ENCODE results near the gene AP4E1. TPM values are rescaled to one million over a fixed set of nuclear protein-coding genes. Genes with fewer than 3 reads are reported as not detected.
"Not testable (repeated sequence)": the region's sequence is repeated elsewhere in the genome, so short reads cannot be mapped to it uniquely, and the experiment has no call there.

The AP4E1 gene
- total RNA-seq, 2 experiments from 2014 or later, result 15.9 to 20.0 TPM

- H3K9me3 Mint-ChIP-seq (ENCODE audit: insufficient read depth); POLR2A ChIA-PET; H3K27ac Mint-ChIP-seq; H3K4me1 Mint-ChIP-seq (ENCODE audit: low read depth); DNase-seq; H3K27me3 Mint-ChIP-seq (ENCODE audit: low read depth); ATAC-seq; H3K4me3 Mint-ChIP-seq; CTCF ChIA-PET: not testable (repeated sequence)
- peaks cover 61% of the 10 kb centered on the region for H3K36me3 Mint-ChIP-seq (ENCODE audit: low read depth)
Measured at GRCh38 chr15:50950745-50951144, 42.3 kb downstream of the AP4E1 start.

- no peak overlapping the region for H3K27ac Mint-ChIP-seq
- no peaks in the 10 kb centered on the region for H3K4me1 Mint-ChIP-seq (ENCODE audit: low read depth)
- ChIA-PET POLR2A (no interaction called here), CTCF (no interaction called here)
- ATAC-seq, result no peak
- no peak for DNase-seq
- no peaks in the 10 kb centered on the region for H3K27me3 Mint-ChIP-seq (ENCODE audit: low read depth)
- H3K36me3 Mint-ChIP-seq (ENCODE audit: low read depth), result peaks cover 75% of the 10 kb centered on the region
- H3K4me3 Mint-ChIP-seq, result no peak overlapping the region
- peaks cover 2% of the 10 kb centered on the region for H3K9me3 Mint-ChIP-seq (ENCODE audit: insufficient read depth)
Measured at GRCh38 chr15:50953302-50953701, 44.8 kb downstream of the AP4E1 start.

GRCh38 chr15:50954837-50955236, 46.4 kb downstream of the AP4E1 start:
- H3K4me1 Mint-ChIP-seq (ENCODE audit: low read depth); H3K27me3 Mint-ChIP-seq (ENCODE audit: low read depth); H3K4me3 Mint-ChIP-seq; ATAC-seq; H3K27ac Mint-ChIP-seq; CTCF ChIA-PET; DNase-seq; POLR2A ChIA-PET: not testable (repeated sequence)
- Mint-ChIP-seq H3K36me3 (ENCODE audit: low read depth) (peaks cover 86% of the 10 kb centered on the region), H3K9me3 (ENCODE audit: insufficient read depth) (peaks cover 11% of the 10 kb centered on the region)

GRCh38 chr15:50959717-50960116, 51.2 kb downstream of the AP4E1 start:
- H3K36me3 Mint-ChIP-seq (ENCODE audit: low read depth), result peaks cover 94% of the 10 kb centered on the region
- DNase-seq (no peak), ATAC-seq (no peak)
- ChIA-PET POLR2A (no interaction called here), CTCF (no interaction called here)
- H3K27ac Mint-ChIP-seq, result no peak overlapping the region
- H3K9me3 Mint-ChIP-seq (ENCODE audit: insufficient read depth), result peaks cover 46% of the 10 kb centered on the region
- no peaks in the 10 kb centered on the region for H3K27me3 Mint-ChIP-seq (ENCODE audit: low read depth)
- H3K4me3 Mint-ChIP-seq, result no peak overlapping the region
- no peaks in the 10 kb centered on the region for H3K4me1 Mint-ChIP-seq (ENCODE audit: low read depth)

GRCh38 chr15:50964075-50964474, 55.6 kb downstream of the AP4E1 start:
- no peak for DNase-seq
- Mint-ChIP-seq H3K4me1 (ENCODE audit: low read depth) (no peaks in the 10 kb centered on the region), H3K9me3 (ENCODE audit: insufficient read depth) (peaks cover 50% of the 10 kb centered on the region), H3K27ac (no peak overlapping the region), H3K27me3 (ENCODE audit: low read depth) (no peaks in the 10 kb centered on the region), H3K36me3 (ENCODE audit: low read depth) (peaks cover 87% of the 10 kb centered on the region), H3K4me3 (no peak overlapping the region)
- CTCF ChIA-PET, result no interaction called here
- ATAC-seq, result no peak
- POLR2A ChIA-PET, result interaction anchor here (0.8 kb wide), 1 partner anchor 14 kb away, joined by 3 read pairs; no protein-coding TSS in a partner anchor

- Mint-ChIP-seq H3K4me3 (no peak overlapping the region), H3K27ac (no peak overlapping the region), H3K27me3 (ENCODE audit: low read depth) (no peaks in the 10 kb centered on the region), H3K4me1 (ENCODE audit: low read depth) (peaks cover 5% of the 10 kb centered on the region), H3K36me3 (ENCODE audit: low read depth) (peaks cover 82% of the 10 kb centered on the region), H3K9me3 (ENCODE audit: insufficient read depth) (peaks cover 41% of the 10 kb centered on the region)
- ATAC-seq (no peak), DNase-seq (no peak)
- ChIA-PET CTCF (no interaction called here), POLR2A (interaction anchor here (0.5 kb wide), 1 partner anchor 1558 kb away, joined by 3 read pairs; no protein-coding TSS in a partner anchor)
Measured at GRCh38 chr15:50968353-50968752, 59.9 kb downstream of the AP4E1 start.

- no peak overlapping the region for H3K4me3 Mint-ChIP-seq
- ChIA-PET POLR2A (no interaction called here), CTCF (no interaction called here)
- peaks cover 21% of the 10 kb centered on the region for H3K9me3 Mint-ChIP-seq (ENCODE audit: insufficient read depth)
- H3K4me1 Mint-ChIP-seq (ENCODE audit: low read depth), result peaks cover 5% of the 10 kb centered on the region
- no peak for DNase-seq
- H3K27me3 Mint-ChIP-seq (ENCODE audit: low read depth), result no peaks in the 10 kb centered on the region
- H3K27ac Mint-ChIP-seq, result no peak overlapping the region
- peaks cover 73% of the 10 kb centered on the region for H3K36me3 Mint-ChIP-seq (ENCODE audit: low read depth)
- ATAC-seq, result no peak
Measured at GRCh38 chr15:50970524-50970923, 62.0 kb downstream of the AP4E1 start.

GRCh38 chr15:50971115-50971514, 62.6 kb downstream of the AP4E1 start:
- peaks cover 74% of the 10 kb centered on the region for H3K36me3 Mint-ChIP-seq (ENCODE audit: low read depth)
- no peak for ATAC-seq
- DNase-seq, result no peak
- no peak overlapping the region for H3K27ac Mint-ChIP-seq
- ChIA-PET CTCF (no interaction called here), POLR2A (no interaction called here)
- no peaks in the 10 kb centered on the region for H3K27me3 Mint-ChIP-seq (ENCODE audit: low read depth)
- H3K9me3 Mint-ChIP-seq (ENCODE audit: insufficient read depth), result peaks cover 19% of the 10 kb centered on the region
- H3K4me3 Mint-ChIP-seq, result no peak overlapping the region
- H3K4me1 Mint-ChIP-seq (ENCODE audit: low read depth), result peaks cover 5% of the 10 kb centered on the region

GRCh38 chr15:50971542-50971941, 63.1 kb downstream of the AP4E1 start:
- POLR2A ChIA-PET, result no interaction called here
- ATAC-seq, result no peak
- CTCF ChIA-PET, result no interaction called here

GRCh38 chr15:50973605-50974004, 65.1 kb downstream of the AP4E1 start:
- POLR2A ChIA-PET, result no interaction called here
- no peak overlapping the region for H3K27ac Mint-ChIP-seq
- H3K36me3 Mint-ChIP-seq (ENCODE audit: low read depth), result peaks cover 60% of the 10 kb centered on the region
- no peaks in the 10 kb centered on the region for H3K27me3 Mint-ChIP-seq (ENCODE audit: low read depth)
- ATAC-seq (no peak), DNase-seq (no peak)
- CTCF ChIA-PET, result no interaction called here
- no peak overlapping the region for H3K4me3 Mint-ChIP-seq
- peaks cover 19% of the 10 kb centered on the region for H3K9me3 Mint-ChIP-seq (ENCODE audit: insufficient read depth)
- peaks cover 6% of the 10 kb centered on the region for H3K4me1 Mint-ChIP-seq (ENCODE audit: low read depth)

More at GRCh38 chr15:50971542-50971941, 63.1 kb downstream of the AP4E1 start:
- Mint-ChIP-seq H3K4me1 (ENCODE audit: low read depth) (peaks cover 5% of the 10 kb centered on the region), H3K36me3 (ENCODE audit: low read depth) (peaks cover 70% of the 10 kb centered on the region), H3K27ac (no peak overlapping the region), H3K27me3 (ENCODE audit: low read depth) (no peaks in the 10 kb centered on the region), H3K9me3 (ENCODE audit: insufficient read depth) (peaks cover 19% of the 10 kb centered on the region), H3K4me3 (no peak overlapping the region)
- no peak for DNase-seq

GRCh38 chr15:50977162-50977561, 68.7 kb downstream of the AP4E1 start:
- H3K4me1 Mint-ChIP-seq (ENCODE audit: low read depth), result peaks cover 5% of the 10 kb centered on the region
- H3K36me3 Mint-ChIP-seq (ENCODE audit: low read depth), result peaks cover 56% of the 10 kb centered on the region
- ChIA-PET CTCF (no interaction called here), POLR2A (interaction anchor here (1.6 kb wide), 1 partner anchor 13 kb away, joined by 3 read pairs; no protein-coding TSS in a partner anchor)
- no peaks in the 10 kb centered on the region for H3K9me3 Mint-ChIP-seq (ENCODE audit: insufficient read depth)
- H3K27me3 Mint-ChIP-seq (ENCODE audit: low read depth), result no peaks in the 10 kb centered on the region
- DNase-seq (no peak), ATAC-seq (no peak)
- no peak overlapping the region for H3K4me3 Mint-ChIP-seq
- H3K27ac Mint-ChIP-seq, result no peak overlapping the region

- H3K36me3 Mint-ChIP-seq (ENCODE audit: low read depth), result peaks cover 53% of the 10 kb centered on the region
- peaks cover 5% of the 10 kb centered on the region for H3K4me1 Mint-ChIP-seq (ENCODE audit: low read depth)
- no peak overlapping the region for H3K4me3 Mint-ChIP-seq
- H3K27me3 Mint-ChIP-seq (ENCODE audit: low read depth), result no peaks in the 10 kb centered on the region
- no peak overlapping the region for H3K27ac Mint-ChIP-seq
- peaks cover 6% of the 10 kb centered on the region for H3K9me3 Mint-ChIP-seq (ENCODE audit: insufficient read depth)
- ChIA-PET POLR2A (interaction anchor here (1.6 kb wide), 1 partner anchor 15 kb away, joined by 3 read pairs; no protein-coding TSS in a partner anchor), CTCF (no interaction called here)
- DNase-seq, result no peak
- ATAC-seq, result no peak
Measured at GRCh38 chr15:50978580-50978979, 70.1 kb downstream of the AP4E1 start.

GRCh38 chr15:50979041-50979440, 70.6 kb downstream of the AP4E1 start:
- POLR2A ChIA-PET, result no interaction called here
- DNase-seq (no peak), ATAC-seq (no peak)
- peaks cover 10% of the 10 kb centered on the region for H3K9me3 Mint-ChIP-seq (ENCODE audit: insufficient read depth)
- CTCF ChIA-PET, result no interaction called here
- no peak overlapping the region for H3K27ac Mint-ChIP-seq
- H3K4me1 Mint-ChIP-seq (ENCODE audit: low read depth), result peaks cover 5% of the 10 kb centered on the region
- peaks cover 56% of the 10 kb centered on the region for H3K36me3 Mint-ChIP-seq (ENCODE audit: low read depth)
- H3K27me3 Mint-ChIP-seq (ENCODE audit: low read depth), result no peaks in the 10 kb centered on the region
- no peak overlapping the region for H3K4me3 Mint-ChIP-seq

All from activated CD8-positive, alpha-beta T cell treated with anti-CD3 and anti-CD28 coated beads, Interleukin-2, amount 10 ng/mL, durations not matched to agents 7 days and 5 days (primary cell).